GM10847 (cell line): ENCODE data around the gene TUBB4B.

Experiments
- POLR2A ChIP-seq: IDR thresholded peaks from 2 replicates; pipeline ENCODE4 v1.6.1; 2011; ENCODE audit not compliant: insufficient read length; ENCODE audit errors: extremely low read depth

Gene TUBB4B

DNA sequence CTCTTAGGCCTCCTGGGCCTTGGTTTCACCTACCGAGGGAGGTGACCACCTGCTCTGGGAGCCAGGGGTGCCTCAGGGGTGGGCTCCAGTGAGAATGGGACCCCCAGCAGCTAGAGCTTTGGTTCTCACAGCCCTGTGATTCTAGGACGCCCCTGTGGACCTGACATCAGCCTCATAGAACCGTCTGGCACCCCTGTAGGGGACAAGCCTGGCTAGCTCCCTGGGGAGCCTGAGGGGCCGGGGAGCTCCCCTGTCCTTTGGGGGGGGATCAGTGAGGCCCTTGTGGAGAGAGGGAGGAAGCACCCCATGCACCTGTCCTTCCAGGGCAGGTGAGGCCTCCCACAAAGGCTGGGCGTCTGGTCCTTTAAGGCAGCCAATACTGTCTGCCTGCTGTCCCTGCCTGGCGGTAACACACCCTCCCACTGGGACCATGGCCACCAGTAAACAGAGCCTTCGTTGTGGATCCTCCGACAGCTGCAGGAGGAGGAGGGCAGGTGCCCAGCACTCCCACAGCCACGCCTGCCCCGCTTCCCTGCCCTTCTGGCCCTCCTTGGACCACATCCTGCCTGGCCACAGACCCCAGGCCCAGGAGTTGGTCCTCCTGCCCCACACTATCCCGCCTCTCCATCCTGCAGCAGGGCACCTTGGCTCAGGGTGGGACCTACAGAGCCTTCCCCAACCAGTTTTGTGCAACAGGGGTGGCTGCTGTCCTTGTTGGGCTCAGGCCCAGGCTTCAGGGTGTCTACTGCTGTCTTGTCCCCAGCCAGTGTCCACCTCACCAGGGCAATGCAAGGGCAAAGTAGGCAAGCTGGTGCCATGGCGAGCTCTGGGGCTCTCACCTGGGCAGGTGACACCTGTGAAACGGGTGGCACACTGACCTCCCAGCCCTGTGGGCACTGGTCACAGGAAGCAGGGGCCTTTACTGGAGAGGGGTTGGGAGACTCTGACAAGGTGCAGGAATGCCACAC is 3.0 kb upstream of the TUBB4B start:
- no peak for TF ChIP-seq POLR2A

- peak; percentile 57 for TF ChIP-seq POLR2A
Observed at GRCh38 chr9:137240318-137240840, 708 bp upstream of the TUBB4B start.

DNA sequence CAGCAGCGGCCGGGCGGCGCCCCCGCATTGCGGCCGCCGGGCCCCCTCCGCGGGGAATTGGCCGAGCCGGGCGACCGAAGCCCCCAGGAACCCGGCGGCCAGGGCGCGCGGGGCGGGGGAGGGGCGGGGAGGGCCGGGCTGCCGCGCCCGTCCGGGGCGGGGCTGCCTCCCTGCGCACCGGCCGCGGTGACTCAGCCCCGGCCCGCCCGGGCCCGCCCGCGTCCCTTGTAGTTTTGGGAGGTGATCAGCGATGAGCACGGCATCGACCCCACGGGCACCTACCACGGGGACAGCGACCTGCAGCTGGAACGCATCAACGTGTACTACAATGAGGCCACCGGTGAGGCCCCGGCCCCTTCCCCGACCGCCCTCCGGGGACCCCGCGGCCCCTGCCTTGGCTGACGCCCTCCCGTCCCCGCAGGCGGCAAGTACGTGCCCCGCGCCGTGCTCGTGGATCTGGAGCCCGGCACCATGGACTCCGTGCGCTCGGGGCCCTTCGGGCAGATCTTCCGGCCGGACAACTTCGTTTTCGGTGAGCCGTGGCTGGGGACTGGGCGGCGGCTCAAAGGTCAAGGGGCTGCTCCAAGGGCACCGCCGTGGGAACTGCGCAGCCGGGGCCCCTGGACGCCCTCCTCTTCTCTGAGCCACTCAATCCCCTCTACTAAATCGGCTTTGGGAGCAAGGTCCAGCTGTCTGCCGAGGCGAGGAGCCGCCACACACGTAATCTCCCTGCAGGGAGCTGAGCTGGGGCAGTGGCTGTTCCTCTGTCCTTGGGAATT is 592 bp downstream of the TUBB4B start:
- TF ChIP-seq POLR2A, result no peak

DNA sequence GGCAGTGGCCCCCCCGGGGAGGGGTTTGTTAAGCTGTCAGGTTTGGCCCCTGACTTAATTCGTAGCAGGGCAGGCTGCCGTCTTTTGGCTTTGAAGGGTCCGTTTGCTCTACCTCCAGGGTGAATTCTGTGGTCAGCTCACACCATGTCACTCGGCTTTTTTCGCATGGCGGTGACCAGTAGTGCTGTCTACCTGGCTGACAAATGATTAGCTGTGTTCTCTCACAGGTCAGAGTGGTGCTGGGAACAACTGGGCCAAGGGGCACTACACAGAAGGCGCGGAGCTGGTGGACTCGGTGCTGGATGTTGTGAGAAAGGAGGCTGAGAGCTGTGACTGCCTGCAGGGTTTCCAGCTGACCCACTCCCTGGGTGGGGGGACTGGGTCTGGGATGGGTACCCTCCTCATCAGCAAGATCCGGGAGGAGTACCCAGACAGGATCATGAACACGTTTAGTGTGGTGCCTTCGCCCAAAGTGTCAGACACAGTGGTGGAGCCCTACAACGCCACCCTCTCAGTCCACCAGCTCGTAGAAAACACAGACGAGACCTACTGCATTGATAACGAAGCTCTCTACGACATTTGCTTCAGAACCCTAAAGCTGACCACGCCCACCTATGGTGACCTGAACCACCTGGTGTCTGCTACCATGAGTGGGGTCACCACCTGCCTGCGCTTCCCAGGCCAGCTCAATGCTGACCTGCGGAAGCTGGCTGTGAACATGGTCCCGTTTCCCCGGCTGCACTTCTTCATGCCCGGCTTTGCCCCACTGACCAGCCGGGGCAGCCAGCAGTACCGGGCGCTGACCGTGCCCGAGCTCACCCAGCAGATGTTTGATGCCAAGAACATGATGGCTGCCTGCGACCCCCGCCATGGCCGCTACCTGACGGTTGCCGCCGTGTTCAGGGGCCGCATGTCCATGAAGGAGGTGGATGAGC is 1.4 kb downstream of the TUBB4B start:
- no peak for TF ChIP-seq POLR2A

DNA sequence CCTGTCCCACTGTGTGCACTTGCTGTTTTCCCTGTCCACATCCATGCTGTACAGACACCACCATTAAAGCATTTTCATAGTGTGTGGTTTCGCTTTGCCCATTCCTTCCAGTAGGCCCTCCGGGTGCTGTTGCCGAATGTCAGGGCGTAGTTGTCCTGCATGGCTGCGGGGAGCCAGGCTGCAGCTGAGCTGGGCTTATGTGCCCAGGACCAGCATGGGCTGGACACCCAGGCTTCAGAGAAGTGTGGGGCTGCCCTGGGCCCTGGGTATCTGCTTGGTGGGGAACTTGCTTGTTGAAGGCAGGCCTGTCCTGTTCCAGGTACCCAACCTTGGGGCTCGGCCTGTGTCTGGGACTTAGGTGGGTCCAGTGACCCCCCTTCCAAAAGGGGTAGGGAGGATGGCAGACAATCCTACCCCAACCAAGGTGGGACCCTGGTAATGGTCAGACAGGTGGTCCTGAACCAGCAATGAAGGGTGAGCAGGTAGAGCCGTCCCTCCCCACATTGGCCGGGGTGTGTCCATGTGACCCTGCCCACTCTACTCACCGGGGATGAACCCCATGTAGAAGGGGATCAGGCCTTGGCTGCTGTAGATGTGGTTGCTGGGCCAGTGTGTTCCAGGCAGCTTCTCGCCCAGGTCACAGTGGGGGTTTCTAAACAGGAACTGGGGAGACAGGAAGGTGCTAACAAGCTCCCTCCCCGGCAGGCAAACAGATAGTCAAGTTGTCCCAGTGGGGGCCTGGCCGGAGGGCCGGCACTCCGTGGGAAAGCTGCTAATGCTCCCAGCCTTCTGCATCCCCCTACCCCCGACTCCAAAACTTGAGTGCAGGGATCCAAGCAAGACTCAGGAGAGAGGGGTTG is 2.8 kb downstream of the TUBB4B start:
- TF ChIP-seq POLR2A, result no peak

DNA sequence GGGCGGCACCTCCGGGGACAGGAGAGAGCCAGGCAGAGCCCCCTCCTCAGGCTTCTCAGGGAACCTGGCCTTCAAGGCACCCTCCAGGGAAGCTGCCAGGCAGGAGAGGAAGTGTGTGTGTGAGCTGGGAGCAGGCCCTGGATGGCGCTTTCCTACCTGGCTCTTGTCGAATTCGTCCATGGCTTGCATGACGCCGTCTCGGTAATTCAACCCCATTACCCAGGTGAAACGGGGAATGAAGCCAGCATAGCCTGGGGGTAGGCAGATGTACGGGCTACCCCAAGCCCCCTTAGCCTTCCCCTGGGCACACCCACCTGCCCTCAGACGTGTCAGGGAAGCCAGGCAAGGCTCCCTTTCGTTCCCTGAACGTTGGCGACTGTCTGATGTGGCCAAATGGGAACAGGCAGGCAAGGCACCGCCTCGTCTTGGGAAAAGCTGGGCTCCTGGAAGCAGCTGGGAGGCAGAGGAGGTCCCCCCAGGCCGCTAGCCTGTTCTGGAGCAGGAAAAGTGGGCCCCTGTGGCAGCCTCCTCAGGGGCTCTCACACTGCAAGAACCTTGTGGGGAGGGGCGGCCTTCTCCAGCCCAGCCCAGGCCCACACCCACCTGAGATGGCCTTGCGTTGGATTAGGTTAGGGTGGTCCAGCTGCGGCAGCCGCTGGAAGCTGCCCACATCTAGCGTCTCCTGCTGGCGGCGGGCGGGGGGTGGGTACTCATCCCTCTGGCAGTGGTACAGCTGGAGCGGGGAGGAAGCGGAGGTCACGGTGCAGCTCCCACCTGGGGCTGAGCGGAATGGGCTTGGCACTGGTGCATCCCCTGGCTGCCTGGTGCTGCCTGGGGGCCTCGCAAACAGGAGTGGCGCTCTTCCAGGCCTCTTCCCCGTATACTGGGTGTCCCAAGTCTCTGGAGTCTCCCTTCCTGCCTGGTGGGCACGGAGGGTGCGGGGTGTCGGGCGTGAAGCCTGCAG is 3.7 kb downstream of the TUBB4B start:
- no peak for TF ChIP-seq POLR2A

DNA sequence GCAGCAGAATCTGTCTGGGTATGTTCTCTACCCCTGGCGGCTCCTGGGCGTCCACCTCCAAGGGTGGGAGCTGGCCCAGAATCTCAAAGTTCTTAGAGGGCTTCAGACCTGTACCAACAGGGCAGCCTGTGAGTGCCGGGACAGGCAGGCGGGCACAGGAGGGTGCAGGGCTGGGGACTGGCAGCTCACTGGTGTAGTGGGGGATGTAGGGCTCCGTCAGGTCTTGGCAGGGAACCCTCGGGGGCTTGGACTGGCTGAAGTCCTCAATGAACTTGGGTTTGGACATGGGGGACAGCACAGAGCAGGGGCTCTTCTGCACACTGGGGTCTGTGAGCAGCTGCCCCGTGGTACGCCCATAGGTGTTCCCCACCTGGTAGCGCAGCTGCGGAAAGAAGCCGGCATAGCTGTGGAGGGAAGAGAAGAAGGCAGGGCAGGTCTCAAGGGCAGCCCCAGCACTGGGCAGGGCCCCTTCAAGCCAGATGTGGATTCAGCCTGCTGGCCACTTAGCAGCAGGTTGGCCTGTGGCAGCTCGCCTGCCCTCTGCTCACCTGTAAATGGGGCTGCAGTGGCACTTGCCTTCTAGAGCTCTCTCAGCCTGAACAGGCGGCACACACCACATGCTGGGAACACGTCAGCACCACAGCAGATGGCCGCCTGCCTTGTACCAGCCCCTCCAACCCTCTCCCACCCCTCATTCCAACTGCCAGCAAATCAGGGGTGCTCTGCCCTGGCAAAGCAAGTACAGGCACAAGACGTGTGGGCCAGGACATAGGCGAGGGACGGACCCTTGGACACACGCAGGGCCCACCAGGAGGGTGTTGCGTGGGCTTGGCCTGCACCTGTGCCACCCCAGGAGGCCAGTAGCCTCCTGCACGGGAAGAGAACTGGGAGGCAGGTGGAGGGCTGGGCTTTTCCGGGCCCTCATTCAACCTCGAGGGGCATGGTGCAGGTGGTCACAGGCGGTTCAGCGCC is 4.6 kb downstream of the TUBB4B start:
- no peak for TF ChIP-seq POLR2A

DNA sequence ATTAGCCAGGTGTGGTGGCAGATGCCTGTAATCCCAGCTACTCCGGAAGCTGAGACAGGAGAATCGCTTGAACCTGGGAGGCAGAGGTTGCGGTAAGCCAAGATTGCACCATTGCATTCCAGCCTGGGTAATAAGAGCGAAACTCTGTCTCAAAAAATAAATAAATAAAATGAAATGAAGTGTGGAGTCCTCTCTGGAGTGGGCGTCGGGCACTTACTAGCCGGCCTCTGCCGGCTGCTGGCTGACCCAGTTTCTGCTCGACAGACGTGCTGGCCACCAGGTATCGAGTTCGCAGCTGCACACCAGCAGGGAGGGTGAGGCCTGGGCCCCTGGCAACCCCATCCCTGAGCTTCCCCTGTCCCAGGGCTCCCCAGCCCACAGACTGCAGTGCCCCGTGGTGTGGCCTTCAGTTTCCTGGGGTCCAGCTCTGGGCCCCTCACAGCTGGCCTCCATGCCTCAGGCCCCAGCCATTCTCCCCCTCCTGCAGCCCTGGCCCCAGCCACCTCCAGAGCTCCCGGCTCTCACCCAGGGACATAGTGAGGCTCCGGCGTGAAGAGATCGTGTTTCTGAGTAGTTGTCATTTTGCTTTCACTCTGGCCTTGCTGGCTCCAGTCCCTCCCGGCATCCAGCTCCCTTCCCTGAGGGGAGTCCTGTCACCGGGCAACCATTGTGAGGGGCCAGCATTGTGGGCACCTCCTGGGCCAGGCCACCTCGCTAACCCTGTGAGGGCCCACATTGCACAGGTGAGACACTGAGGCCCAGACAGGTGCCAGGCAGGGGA is 6.2 kb downstream of the TUBB4B start:
- no peak for TF ChIP-seq POLR2A

- TF ChIP-seq POLR2A, result no peak
Observed at GRCh38 chr9:137247916-137248175, 6.8 kb downstream of the TUBB4B start.

DNA sequence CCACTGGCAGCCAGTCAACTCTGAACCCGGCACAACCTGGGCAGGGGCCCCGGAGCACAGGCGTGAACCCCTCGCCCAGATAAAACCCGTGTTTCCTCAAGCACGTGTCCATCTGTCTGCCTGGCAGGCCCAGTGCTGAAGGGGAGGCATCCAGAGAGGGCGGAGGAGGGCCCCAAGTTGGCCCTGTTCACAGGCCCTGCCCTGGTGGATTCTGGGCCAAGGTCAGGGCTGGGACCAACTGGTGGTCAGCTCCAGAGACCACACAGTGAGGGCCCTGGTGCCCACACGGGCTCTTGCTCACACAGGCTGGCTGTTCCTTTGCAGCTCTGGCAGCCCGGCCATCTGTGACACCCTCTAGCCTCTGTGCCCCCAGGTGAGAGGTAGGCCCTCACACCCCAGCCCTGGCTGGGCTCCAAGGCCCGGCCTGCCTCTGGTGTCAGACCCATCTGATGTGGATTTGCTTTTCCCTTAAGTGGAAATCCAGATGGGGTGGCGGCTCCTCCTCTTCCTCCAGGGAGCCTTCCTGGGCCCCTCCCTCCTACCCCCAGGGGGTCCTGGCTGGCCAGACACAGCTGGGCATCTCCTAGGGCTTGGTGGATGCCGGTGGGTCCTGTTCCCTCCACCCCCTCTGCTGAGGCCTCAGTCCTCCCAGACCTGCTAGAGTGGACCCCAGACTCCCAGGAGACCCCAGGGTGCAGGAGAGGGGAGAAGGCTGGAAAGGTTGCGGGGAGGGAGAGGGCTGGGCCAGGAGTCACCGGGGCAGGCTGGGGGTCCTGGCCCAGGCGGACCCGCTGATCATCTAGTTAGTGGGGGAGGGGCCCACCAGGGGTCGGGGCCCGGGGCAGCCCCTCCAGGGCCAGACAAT is 9.5 kb downstream of the TUBB4B start:
- no peak for TF ChIP-seq POLR2A

- no peak for TF ChIP-seq POLR2A
Observed at GRCh38 chr9:137251194-137251461, 10.0 kb downstream of the TUBB4B start, which contains the start of gene STPG3. Gene STPG3, plus strand, starts transcription at chr9:137251286. Its CDS starts 1 bp downstream, at chr9:137251287.
